BJ (cell line): ENCODE results near the gene DAPK3. TPM values are rescaled to one million over a fixed set of nuclear protein-coding genes. Genes with fewer than 3 reads are reported as not detected.
"Not testable (repeated sequence)": the region's sequence is repeated elsewhere in the genome, so short reads cannot be mapped to it uniquely, and the experiment has no call there.

Source experiments
- CTCF ChIA-PET: fragments of 350-600 bp; formaldehyde crosslinking; extraction: SDS; loops from one replicate; lab custom pipeline; 2021; ENCODE audit warnings: antibody characterized with exemption, inconsistent platforms; lab: Yijun Ruan, JAX
- POLR2A ChIA-PET: fragments of 300-600 bp; sonication (Branson Sonifier 250); formaldehyde crosslinking; extraction: SDS; loops from one replicate; lab custom pipeline; 2021; ENCODE audit warnings: antibody characterized with exemption; lab: Charles Lee
- DNase-seq: peaks from one replicate; pipeline ENCODE4 v3.0.0-alpha.2; 2011; ENCODE audit warnings: low read depth
- H3K27me3 ChIP-seq: 2 replicates; pipeline ENCODE4 v1.6.0; 2011; ENCODE audit warnings: low read length; ENCODE audit not compliant: control insufficient read depth, insufficient read depth
- H3K36me3 ChIP-seq: 2 replicates; pipeline ENCODE4 v1.5.1; 2011; ENCODE audit warnings: low read length; ENCODE audit not compliant: control insufficient read depth, insufficient read depth
- H3K4me3 ChIP-seq: 2 replicates; pipeline ENCODE4 v1.5.1; 2011; ENCODE audit warnings: low read depth, mild to moderate bottlenecking, control low read depth, low read length
- CTCF ChIP-seq: IDR thresholded peaks from 2 replicates; pipeline ENCODE4 v1.5.1; 2011; ENCODE audit warnings: low read depth, mild to moderate bottlenecking, control low read depth, inconsistent platforms, low read length, moderate library complexity; ENCODE audit not compliant: insufficient read depth
- polyA plus RNA-seq: library from polyadenylated mRNA; depleted of rRNA; stranded (reverse); fragments of >200 nt; gene quantifications from 2 replicates; pipeline ENCODE4 v1.2.3, GENCODE V29; 2011

The DAPK3 gene
- polyA plus RNA-seq, 1 experiment, result 178 TPM

GRCh38 chr19:4009990-4010807 is 39.3 kb upstream of the DAPK3 start:
- H3K4me3 ChIP-seq, result no peak overlapping the region
- POLR2A ChIA-PET, result no interaction called here
- TF ChIP-seq CTCF, result no peak
- no peak for DNase-seq
- H3K36me3 ChIP-seq, result peaks cover 12% of the 10 kb centered on the region
- CTCF ChIA-PET, result no interaction called here
- no peaks in the 10 kb centered on the region for H3K27me3 ChIP-seq

- H3K27me3 ChIP-seq, result no peaks in the 10 kb centered on the region
These were observed 37.1 kb upstream of the DAPK3 start for GRCh38 chr19:4007836-4008539.

GRCh38 chr19:4007021-4007835 is 36.3 kb upstream of the DAPK3 start, which contains the start of gene PIAS4:
Gene PIAS4, plus strand, starts transcription at chr19:4007736. Its CDS starts 25 bp downstream, at chr19:4007761.
- Histone ChIP-seq H3K27me3 (no peaks in the 10 kb centered on the region), H3K36me3 (0 out of 2 replicates have a peak, but pooled peaks cover 2% of the 10 kb centered on the region), H3K4me3 (peak within 1 kb of the TSS; percentile 87)
- no peak for TF ChIP-seq CTCF
- DNase-seq, result peak; percentile 67
- POLR2A ChIA-PET, result interaction anchor here (0.6 to 2.4 kb wide), 3 partner anchors 22 to 53 kb away, joined by 5 to 7 read pairs (median 7); partner anchors contain the start of gene EEF2
- CTCF ChIA-PET, result interaction anchor here (1.7 to 4.1 kb wide), 2 partner anchors 11 to 18 kb away, joined by 4 to 27 read pairs; no protein-coding TSS in a partner anchor

More at GRCh38 chr19:4007836-4008539, 37.1 kb upstream of the DAPK3 start:
- TF ChIP-seq CTCF, result no peak
- no peak for DNase-seq
- peaks cover 3% of the 10 kb centered on the region; the same call in 1 of the 2 replicates for H3K36me3 ChIP-seq
- H3K4me3 ChIP-seq, result peak overlapping the region; percentile 87
- ChIA-PET POLR2A (interaction anchor here (0.6 to 2.4 kb wide), 3 partner anchors 23 to 305 kb away, joined by 7 to 21 read pairs (median 7); partner anchors contain the start of gene EEF2), CTCF (interaction anchor here (4.1 kb wide), 1 partner anchor 19 kb away, joined by 27 read pairs; no protein-coding TSS in a partner anchor)

- POLR2A ChIA-PET, DNase-seq, H3K36me3 ChIP-seq, H3K27me3 ChIP-seq, H3K4me3 ChIP-seq: not testable (repeated sequence)
- CTCF ChIA-PET, result interaction anchor here (0.7 to 4.1 kb wide), 3 partner anchors 9 to 20 kb away, joined by 3 to 27 read pairs (median 4); partner anchors contain the start of gene EEF2
These were observed 34.5 kb upstream of the DAPK3 start for GRCh38 chr19:4005436-4005835.

GRCh38 chr19:4000798-4001197 is 29.9 kb upstream of the DAPK3 start:
- CTCF ChIA-PET, H3K27me3 ChIP-seq, H3K36me3 ChIP-seq, POLR2A ChIA-PET, DNase-seq, H3K4me3 ChIP-seq: not testable (repeated sequence)

- DNase-seq, POLR2A ChIA-PET, CTCF ChIA-PET, H3K4me3 ChIP-seq, H3K27me3 ChIP-seq, H3K36me3 ChIP-seq: not testable (repeated sequence)
These were observed 27.9 kb upstream of the DAPK3 start for GRCh38 chr19:3998667-3999412.
